SIG-M5 (cell line): Measurements from ENCODE around the gene MAFF.
"Not testable (repeated sequence)": the region's sequence is repeated elsewhere in the genome, so short reads cannot be mapped to it uniquely, and the experiment has no call there.

Source experiments
- DNase-seq: peaks from one replicate; lab custom pipeline; 2025; lab: John Stamatoyannopoulos, UW

The MAFF gene

DNA sequence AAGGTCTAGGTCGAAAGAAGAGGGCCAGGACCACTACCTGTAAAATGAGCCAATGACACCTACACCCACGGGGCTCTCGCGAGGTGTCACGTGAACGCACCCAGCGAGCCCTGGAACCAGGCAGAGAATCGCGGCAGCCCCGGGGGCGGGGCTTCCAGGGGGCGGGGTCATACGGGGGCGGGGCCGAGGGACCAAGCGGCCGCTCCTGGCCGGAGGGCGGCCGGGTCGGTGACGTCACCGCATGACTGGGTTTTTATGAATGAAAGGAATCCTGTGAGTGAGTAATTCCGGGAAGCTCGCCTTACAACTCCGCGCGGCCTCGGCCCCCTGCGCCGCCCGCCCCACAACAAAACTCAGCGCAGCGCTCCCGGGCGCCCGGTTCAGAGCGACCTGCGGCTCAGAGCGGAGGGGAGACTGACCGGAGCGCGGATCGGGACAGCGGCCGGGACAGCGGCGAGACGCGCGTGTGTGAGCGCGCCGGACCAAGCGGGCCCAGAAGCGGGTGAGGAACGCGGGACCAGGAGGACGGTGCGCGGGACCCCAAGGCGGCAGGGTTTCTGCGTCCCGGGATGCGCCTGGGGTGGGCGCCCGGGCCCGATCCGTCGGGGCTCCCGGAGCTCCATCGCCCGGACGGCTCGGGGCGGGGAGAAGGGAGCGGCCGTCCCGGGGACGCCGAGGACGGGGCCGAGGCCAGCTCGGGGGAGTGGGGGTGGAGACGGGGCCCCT is at the start of gene MAFF:
MAFF (plus strand) TSS at position 284 of the 726 bp plus-strand sequence. CDS start 11,860 bp downstream, outside the sequence.
- no peak for DNase-seq

GRCh38 chr22:38153821-38154562 is 47.8 kb upstream of the MAFF start:
- DNase-seq, result no peak

- DNase-seq, result not testable (repeated sequence)
Observed at GRCh38 chr22:38154563-38154915, 47.3 kb upstream of the MAFF start.

DNA sequence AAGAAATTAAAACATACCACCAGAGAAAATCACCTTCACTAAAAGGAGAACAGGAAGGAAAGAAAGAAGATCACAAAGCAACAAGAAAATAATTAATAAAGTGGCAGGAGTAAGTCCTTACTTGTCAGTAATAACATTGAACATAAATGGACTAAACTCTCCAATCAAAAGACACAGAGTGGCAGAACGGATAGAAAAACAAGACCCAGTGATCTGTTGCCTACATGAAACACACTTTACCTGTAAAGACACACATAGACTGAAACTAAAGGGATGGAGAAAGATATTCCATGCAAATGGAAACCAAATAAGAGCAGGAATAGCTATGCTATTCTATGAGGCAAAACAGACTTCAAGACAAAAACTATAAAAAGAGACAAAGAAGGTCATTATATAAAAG is 46.1 kb upstream of the MAFF start:
- no peak for DNase-seq

GRCh38 chr22:38162881-38163843 is 38.6 kb upstream of the MAFF start:
- no peak for DNase-seq

DNA sequence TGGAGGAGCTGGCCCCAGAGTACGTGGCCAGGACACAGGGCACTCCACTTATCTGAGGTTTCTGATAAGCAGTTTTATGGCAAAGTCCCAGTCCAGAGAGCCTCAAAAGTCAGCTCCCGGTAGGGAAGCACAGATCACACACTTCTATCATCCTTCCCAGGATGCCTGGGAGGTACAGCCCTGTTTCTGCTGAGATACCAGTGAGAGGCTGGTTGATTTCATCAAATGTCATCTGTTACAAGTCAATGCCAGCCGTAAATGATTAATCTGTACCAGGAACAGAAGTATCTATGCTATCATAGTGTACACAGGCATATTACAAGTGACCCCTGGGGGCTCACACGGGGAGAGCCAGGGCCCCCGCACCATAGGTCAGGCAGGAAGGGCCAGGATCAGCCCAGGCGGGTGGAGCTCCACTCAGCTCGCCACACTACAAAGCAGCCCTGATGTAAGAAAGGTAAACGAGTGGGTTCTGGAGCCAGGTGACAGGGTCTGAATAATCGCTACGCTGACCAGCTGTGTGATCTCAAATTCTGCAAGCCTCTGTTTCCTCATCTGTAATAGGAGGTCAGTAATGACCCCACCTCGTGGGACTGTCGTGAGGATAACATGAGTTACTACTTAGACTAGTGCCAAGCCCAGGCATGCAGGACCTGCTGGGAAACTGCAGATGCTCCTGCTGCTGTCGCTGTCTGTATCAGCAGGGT is 37.8 kb upstream of the MAFF start:
- DNase-seq, result no peak

GRCh38 chr22:38164551-38164918 is 37.3 kb upstream of the MAFF start:
- DNase-seq, result no peak

GRCh38 chr22:38165922-38166593 is 35.7 kb upstream of the MAFF start:
- DNase-seq, result no peak

DNA sequence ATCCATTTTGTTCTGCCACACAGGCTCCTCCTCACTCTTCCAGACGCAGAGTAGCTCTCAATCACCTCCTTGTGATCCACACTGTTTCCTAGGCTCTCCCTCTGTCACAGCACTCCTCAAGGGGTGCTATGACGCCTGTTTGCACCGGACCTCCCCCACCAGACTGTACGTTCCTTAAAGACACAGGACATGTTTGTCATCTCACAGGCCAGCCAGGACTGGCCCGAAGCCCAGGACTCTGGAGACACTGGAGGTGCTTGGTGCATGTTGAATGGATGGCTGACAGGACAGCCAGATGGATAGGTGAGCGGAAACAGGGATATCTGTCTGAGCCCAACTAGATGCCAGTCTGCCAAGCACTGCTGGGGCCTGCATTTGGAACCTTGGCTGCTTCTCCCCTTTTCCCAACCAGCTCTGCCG is 33.8 kb upstream of the MAFF start:
- DNase-seq, result no peak

GRCh38 chr22:38169116-38169515 is 32.7 kb upstream of the MAFF start:
- no peak for DNase-seq

DNA sequence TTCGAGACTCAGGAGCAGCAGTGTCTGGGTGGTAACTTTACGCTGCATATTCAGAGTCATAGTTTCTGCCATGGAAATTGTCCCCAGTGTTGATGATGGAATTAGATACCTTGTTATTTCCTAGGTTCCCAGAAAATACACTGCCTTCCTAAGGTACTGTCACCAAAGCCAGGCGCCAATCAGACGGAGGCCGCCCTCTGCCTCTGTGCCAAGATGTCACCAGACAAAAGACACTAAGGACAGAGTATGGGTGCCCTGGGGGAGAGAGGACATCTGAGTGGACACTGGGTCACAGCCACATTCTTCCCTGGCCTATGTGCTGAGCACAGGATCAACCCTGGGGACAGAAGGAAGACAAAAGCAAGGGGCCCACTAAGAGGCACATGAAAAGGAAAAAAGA is 31.3 kb upstream of the MAFF start:
- no peak for DNase-seq

GRCh38 chr22:38171927-38172831 is 29.6 kb upstream of the MAFF start:
- no peak for DNase-seq

DNA sequence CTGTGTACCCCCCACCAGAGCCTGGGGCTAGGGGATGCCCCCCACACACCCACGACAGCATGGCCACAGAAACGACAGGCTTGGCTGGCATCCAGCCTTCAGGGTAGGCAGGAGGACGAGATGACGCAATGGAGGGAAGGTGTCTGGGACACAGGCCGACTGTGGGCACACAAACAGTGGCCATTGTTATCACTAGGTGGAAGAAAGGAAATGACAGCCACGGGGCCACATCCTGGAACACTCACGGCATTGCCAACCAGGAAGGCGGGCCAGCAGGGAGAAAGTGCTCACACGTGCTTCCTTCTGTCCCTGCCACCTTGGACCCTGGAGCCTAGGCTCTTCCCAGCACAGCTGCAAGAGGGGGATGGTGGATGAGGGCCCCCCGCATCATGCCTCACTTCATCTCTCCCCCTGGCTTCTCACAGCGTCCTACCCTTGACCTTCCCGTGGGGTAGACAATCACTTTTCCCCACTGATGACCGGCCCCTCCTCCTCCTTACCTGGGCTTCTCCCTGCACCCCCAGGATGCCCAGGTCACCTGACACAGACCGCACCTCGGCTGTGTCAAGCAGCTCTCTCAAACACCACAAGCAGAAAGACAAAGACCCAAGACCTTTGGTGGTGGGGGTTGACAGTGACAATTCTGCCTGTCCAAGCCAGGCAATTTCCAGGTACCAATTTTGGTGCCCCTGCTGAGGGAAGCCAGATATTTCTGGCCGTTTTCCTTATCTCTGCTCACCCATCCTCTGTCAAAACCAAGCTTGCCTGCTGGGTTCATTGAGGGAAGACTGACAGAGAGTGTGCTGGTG is 28.8 kb upstream of the MAFF start:
- no peak for DNase-seq

- DNase-seq, result no peak
Observed at GRCh38 chr22:38173641-38173906, 28.2 kb upstream of the MAFF start.

- DNase-seq, result no peak
Observed at GRCh38 chr22:38174626-38175025, 27.2 kb upstream of the MAFF start.

DNA sequence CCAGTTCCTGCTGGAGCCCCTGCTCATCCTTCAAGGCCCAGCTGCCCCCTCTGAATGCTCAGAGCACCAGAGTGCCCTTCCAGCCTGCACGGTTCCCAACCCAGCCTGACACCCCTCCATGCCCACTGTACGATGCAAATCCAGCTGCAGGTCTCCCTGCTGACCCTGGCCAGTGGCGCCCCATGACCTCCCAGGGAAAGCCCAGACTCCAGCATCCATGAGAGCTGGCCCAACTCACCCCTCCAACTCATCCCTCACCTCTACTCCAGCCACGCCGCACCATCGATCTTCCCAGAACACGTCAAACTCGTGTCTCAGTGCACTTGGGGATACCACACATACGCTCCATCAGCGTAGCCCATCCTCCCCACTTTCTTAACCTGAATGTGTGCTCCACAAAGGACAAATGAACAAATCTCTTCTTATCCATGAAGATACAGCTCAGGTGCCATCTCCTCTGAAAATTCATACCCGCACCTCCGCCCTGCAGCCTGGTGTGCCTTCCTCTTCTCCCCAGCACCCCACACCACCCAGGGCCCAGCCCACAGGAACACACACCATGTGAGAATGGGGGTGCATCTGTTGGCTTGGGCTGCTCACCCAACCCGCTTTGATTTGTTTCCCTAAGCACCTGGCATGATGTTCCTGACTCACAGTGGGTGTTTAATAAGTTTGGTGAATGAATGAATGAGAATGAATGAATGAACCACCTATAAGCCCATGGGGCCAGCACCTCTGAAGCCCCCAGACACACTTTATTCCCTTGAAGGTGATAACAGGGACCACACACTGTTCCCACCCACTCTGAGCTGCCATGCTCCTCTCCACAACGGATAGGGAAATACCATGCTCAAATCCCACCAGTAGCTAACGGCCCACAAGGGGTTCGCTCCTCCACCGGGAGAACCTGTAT is 26.3 kb upstream of the MAFF start:
- no peak for DNase-seq

DNA sequence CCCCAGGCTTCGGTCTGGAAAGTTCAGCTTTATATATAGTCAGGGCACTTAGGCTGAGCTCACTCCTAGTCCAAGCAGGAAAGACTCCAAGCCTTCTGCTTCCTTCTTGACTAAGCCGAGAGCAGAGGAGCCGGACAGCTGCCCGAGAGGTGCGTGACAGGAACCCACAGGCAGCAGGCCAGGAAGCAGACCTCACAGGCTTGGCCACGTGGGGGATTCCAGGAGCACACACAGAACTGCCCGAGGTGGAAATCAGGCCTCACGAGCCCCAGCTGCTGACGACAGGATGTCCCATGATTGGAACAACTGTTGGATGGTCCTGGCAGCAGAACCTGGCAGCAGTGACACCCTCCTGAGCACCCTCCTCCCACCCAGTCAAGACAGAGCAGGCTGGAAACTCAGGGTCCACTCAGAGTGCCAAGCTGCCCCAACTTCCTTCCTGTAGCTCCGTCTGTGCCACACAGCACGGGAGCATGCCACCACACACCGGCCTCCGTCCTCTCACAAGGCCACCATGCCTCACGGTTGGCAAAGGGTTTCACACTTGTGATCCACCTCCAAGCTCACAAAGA is 25.5 kb upstream of the MAFF start:
- no peak for DNase-seq

- no peak for DNase-seq
Observed at GRCh38 chr22:38177044-38177443, 24.8 kb upstream of the MAFF start.
